H1 (cell line): ENCODE results near the gene AP1M1. TPM values are rescaled to one million over a fixed set of nuclear protein-coding genes. Genes with fewer than 3 reads are reported as not detected.
A peak's percentile ranks its signal among the peaks of the same experiment; 100 is the strongest.

Experiments used
- CTCF ChIP-seq, 3 experiments: IDR thresholded peaks; 1 replicate in 2 of 3; 2 replicates in 1 of 3; pipeline versions ENCODE4 v1.5.1 to v1.6.1; 2011; ENCODE audit warnings: low read length in 3 of 3, mild to moderate bottlenecking in 3 of 3, inconsistent platforms in 2 of 3, low read depth in 1 of 3, moderate library complexity in 1 of 3; ENCODE audit not compliant: insufficient read depth in 1 of 3; ENCODE audit errors: control extremely low read depth in 1 of 3
- RBBP5 ChIP-seq: IDR thresholded peaks from 2 replicates; pipeline ENCODE4 v1.7.1; 2012; ENCODE audit warnings: low read depth, mild to moderate bottlenecking, inconsistent platforms, low read length, moderate library complexity, borderline replicate concordance
- polyA plus RNA-seq, 7 experiments: library from polyadenylated mRNA; depleted of rRNA in 3 of 7; stranded (reverse) in 5 of 7; unstranded in 2 of 7; fragments of >200 nt in 5 of 7; fragments of 200-250 nt in 2 of 7; gene quantifications; 1 replicate in 5 of 7; 2 replicates in 1 of 7; 4 replicates in 1 of 7; pipeline versions ENCODE4 v1.2.1 to v1.2.3, GENCODE V29; 2011 to 2013; ENCODE audit warnings: missing spikeins in 2 of 7, mixed read lengths in 2 of 7
- total RNA-seq: library from RNA; stranded (reverse); fragmentation: NEBNext Ultra II Directional; extraction: Animal tissue kit (Norgen Biotek cat#: 25700); gene quantifications from 2 replicates; pipeline ENCODE4 v1.2.1, GENCODE V29; 2021

Gene AP1M1
- total and polyA plus RNA-seq, 2 of the 8 experiments (the other 6 are each of a cell fraction or from before 2014, with no cell fraction given): 30.9 to 37.5 TPM

- TF ChIP-seq RBBP5 (no peak), CTCF (IDR thresholded peaks at IDR 0.05; ENCODE audit: control extremely low read depth in 1 of 3, insufficient read depth in 1 of 3, low read depth in 1 of 3, low read length in 3 of 3) (peak; percentile 97 to 98 (median 98))
These were observed 49.9 kb downstream of the AP1M1 start (continued) for GRCh38 chr19:16247353-16248182.
